ENCODE measurements around the gene NME7.

GRCh38 chr1:169202791-169203665, 164.6 kb downstream of the NME7 start:
- no peak for TF ChIP-seq CTCF (conservative IDR thresholded peaks at IDR 0.05; ENCODE audit: low read depth in 2 of 2)
- TF ChIP-seq EZH2 (IDR thresholded peaks at IDR 0.05; ENCODE audit: low read depth, unreplicated experiment) = no peak
- no peak for TF ChIP-seq REST (IDR thresholded peaks at IDR 0.05; ENCODE audit: unreplicated experiment)
- no peak for TF ChIP-seq EZH2phosphoT487 (IDR thresholded peaks at IDR 0.05; ENCODE audit: unreplicated experiment)
- TF ChIP-seq POLR2AphosphoS5 (IDR thresholded peaks at IDR 0.05; ENCODE audit: low read depth) = no peak
- no peak for TF ChIP-seq STAT1 (IDR thresholded peaks at IDR 0.05; ENCODE audit: unreplicated experiment)
- TF ChIP-seq ZNF462 (CRISPR knock-in tag; IDR thresholded peaks at IDR 0.05) = no peak
- no peak for TF ChIP-seq CREB1 (CRISPR knock-in tag; IDR thresholded peaks at IDR 0.05; ENCODE audit: low read depth)
- TF ChIP-seq ETS1 (IDR thresholded peaks at IDR 0.05) = no peak
- TF ChIP-seq ZNF331 (CRISPR knock-in tag; IDR thresholded peaks at IDR 0.05; ENCODE audit: low read depth) = no peak
